ENCODE data around the gene PTCD3.

Gene PTCD3

DNA sequence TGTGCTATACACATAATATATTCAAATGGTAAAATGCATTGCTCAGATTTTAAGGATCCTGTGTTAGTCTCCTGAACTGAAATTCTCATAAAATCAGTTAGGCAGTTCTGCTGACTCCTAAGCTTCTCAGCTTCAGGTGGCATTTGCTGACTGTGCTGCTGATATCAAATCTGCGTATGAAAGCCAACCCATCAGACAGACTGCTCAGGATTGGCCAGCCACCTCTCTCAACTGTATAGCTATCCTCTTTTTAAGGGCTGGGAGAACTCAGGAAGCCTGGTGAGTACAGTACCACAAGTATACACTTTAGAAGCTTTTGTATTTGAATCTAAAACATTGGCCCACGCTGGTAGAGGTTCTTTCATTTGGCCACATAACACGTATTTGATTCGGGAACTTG, 28.7 kb downstream of the PTCD3 start:
- no peaks in the 10 kb centered on the region for H3K27me3 Mint-ChIP-seq (ENCODE audit: low read depth)
- TF ChIP-seq, protein P1, sequence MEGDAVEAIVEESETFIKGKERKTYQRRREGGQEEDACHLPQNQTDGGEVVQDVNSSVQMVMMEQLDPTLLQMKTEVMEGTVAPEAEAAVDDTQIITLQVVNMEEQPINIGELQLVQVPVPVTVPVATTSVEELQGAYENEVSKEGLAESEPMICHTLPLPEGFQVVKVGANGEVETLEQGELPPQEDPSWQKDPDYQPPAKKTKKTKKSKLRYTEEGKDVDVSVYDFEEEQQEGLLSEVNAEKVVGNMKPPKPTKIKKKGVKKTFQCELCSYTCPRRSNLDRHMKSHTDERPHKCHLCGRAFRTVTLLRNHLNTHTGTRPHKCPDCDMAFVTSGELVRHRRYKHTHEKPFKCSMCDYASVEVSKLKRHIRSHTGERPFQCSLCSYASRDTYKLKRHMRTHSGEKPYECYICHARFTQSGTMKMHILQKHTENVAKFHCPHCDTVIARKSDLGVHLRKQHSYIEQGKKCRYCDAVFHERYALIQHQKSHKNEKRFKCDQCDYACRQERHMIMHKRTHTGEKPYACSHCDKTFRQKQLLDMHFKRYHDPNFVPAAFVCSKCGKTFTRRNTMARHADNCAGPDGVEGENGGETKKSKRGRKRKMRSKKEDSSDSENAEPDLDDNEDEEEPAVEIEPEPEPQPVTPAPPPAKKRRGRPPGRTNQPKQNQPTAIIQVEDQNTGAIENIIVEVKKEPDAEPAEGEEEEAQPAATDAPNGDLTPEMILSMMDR (IDR thresholded peaks at IDR 0.05; ENCODE audit: unreplicated experiment in 3 of 3): no peak
- no peak overlapping the region for H3K4me3 Mint-ChIP-seq
- peaks cover 96% of the 10 kb centered on the region for H3K36me3 Mint-ChIP-seq (ENCODE audit: low read depth)
- no peaks in the 10 kb centered on the region for H3K4me1 Mint-ChIP-seq
- H3K9me3 Mint-ChIP-seq: no peaks in the 10 kb centered on the region
- no peak overlapping the region for H3K27ac Mint-ChIP-seq

DNA sequence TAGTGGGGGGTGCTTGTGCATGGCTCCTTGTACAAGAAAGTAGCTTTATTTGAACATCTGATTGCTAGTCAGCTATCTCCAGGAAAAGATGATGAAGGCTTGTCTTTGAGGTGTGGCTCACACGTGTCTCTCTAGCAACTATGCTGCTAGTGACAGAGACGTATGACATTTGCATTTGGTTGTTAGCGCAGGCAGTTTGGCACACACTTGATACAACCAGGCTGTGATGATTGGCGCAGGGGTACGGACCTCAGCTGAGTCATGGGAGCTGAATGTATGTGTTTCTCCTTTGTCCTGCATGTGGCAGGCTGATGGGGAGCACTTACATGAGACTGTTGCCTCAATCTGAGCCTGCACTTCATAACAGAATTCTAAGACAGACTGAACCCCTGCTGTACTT, 29.6 kb downstream of the PTCD3 start:
- peaks cover 93% of the 10 kb centered on the region for H3K36me3 Mint-ChIP-seq (ENCODE audit: low read depth)
- no peak overlapping the region for H3K27ac Mint-ChIP-seq
- H3K4me3 Mint-ChIP-seq: no peak overlapping the region
- TF ChIP-seq, protein P1 (IDR thresholded peaks at IDR 0.05; ENCODE audit: unreplicated experiment in 3 of 3): no peak
- H3K9me3 Mint-ChIP-seq: no peaks in the 10 kb centered on the region
- no peaks in the 10 kb centered on the region for H3K4me1 Mint-ChIP-seq
- no peaks in the 10 kb centered on the region for H3K27me3 Mint-ChIP-seq (ENCODE audit: low read depth)

DNA sequence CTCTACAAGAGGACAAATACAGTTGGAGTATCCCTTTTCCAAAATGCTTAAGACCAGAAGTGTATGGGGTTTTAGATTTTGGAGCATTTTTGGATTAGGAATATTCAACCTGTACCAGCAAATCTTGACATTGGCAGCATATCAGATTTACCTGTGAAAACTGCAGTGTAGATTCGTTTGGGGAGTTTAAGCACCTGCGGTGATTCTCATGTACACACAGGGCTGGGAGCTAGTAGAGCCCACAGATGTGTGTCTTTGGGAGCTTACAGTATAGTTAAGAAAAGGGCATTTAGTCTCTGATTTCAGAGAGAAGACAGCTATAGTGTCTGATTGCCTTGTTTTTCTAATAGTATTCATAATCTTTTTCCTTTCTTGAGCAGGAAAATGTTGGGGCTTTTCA, 30.1 kb downstream of the PTCD3 start:
- Mint-ChIP-seq H3K36me3 (ENCODE audit: low read depth) (peaks cover 92% of the 10 kb centered on the region), H3K4me3 (no peak overlapping the region), H3K9me3 (no peaks in the 10 kb centered on the region), H3K27me3 (ENCODE audit: low read depth) (no peaks in the 10 kb centered on the region), H3K27ac (no peak overlapping the region), H3K4me1 (no peaks in the 10 kb centered on the region)
- TF ChIP-seq, protein P1 (IDR thresholded peaks at IDR 0.05; ENCODE audit: unreplicated experiment in 3 of 3): no peak

DNA sequence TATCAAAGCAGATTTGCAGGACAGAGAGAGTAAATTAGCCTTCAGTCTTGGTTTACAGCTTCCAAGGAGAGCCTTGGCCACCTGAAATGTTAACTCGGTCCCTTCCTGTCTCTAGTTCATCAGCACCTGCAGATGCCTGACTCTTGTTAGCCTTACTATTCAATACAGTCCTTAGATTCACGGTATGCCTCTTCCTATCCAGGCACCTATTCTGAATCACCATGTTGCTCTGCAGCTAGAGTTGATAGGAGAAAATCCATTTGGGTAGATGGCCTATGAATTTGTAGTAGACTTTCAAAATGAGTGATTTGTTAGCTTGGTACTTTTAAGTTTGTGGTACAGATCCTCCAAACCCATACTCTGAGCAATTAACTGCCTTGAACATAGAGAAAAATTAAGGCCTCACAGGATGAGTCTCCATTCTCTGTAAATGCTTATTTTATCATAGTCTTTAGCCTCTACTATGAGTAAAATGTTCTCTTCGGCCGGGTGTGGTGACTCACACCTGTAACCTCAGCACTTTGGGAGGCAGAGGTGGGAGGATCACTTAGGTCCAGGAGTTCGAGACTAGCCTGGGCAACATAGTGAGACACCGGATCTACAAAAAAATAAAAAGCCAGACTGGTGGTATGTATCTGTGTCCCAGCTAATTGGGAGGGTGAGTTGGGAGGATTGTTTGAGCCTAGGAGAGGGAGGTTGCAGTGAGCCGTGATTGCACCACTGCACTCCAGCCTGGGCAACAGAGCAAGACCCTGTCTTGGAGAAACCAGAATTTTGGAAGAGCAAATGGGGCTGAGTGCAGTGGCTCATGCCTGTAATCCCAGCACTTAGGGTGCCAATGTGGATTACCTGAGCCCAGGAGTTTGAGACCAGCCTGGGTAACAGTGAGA, 32.9 kb downstream of the PTCD3 start:
- Mint-ChIP-seq H3K27ac (no peak overlapping the region), H3K4me3 (no peak overlapping the region), H3K27me3 (ENCODE audit: low read depth) (no peaks in the 10 kb centered on the region), H3K4me1 (no peaks in the 10 kb centered on the region), H3K36me3 (ENCODE audit: low read depth) (peaks cover 85% of the 10 kb centered on the region), H3K9me3 (no peaks in the 10 kb centered on the region)
- TF ChIP-seq, protein P1 (IDR thresholded peaks at IDR 0.05; ENCODE audit: unreplicated experiment in 3 of 3): no peak

DNA sequence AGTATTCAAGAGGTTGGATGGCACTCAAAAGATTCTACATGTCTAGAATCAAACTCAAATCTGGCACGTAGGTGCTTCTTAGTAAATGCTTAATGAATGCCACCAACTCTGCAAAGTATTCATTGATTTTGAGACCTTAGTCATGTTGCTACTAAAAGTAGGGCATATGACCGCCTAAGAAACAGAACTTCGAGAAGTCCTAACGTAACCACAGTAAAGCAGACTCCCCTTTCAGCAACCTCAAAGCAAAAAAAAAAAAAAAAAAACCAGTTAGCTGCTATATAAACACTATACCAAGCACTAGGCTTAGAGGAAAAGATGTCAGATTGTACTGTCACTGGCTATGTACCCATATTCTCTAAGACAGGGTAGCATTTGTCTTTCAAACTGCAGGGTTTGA, 33.9 kb downstream of the PTCD3 start:
- Mint-ChIP-seq H3K9me3 (no peaks in the 10 kb centered on the region), H3K4me1 (no peaks in the 10 kb centered on the region), H3K4me3 (no peak overlapping the region), H3K27me3 (ENCODE audit: low read depth) (no peaks in the 10 kb centered on the region), H3K36me3 (ENCODE audit: low read depth) (peaks cover 85% of the 10 kb centered on the region), H3K27ac (no peak overlapping the region)
- TF ChIP-seq, protein P1 (IDR thresholded peaks at IDR 0.05; ENCODE audit: unreplicated experiment in 3 of 3): no peak

DNA sequence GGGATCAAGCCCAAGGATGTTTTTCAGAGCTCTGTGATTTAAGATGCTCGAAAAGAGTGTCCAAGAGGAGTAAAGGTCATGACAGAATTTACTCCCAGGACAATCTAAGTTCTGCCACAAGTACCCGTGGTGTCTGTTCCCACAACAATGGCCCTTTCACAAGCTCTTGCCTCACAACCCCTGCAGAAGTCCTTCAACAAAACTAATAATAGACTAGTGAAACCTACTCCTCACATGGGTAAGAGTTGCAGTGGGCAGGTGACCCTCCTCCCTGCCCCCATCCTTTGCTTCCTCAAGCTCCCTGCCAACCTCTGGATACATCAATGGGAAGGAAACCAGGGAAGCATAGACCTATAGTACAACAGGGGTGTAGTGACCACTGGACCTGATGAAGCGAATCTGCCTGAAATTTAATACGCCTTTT, 34.9 kb downstream of the PTCD3 start:
- Mint-ChIP-seq H3K4me3 (no peak overlapping the region), H3K36me3 (ENCODE audit: low read depth) (peaks cover 78% of the 10 kb centered on the region), H3K9me3 (no peaks in the 10 kb centered on the region), H3K4me1 (no peaks in the 10 kb centered on the region), H3K27ac (no peak overlapping the region), H3K27me3 (ENCODE audit: low read depth) (no peaks in the 10 kb centered on the region)
- TF ChIP-seq, protein P1 (IDR thresholded peaks at IDR 0.05; ENCODE audit: unreplicated experiment in 3 of 3): no peak

All from nephron (organoid).